Stomach (tissue), 9 donors: Measurements from ENCODE around the gene GPC5. TPM values are rescaled to one million over a fixed set of nuclear protein-coding genes. Genes with fewer than 3 reads are reported as not detected.

Source experiments
- DNase-seq, 2 donors: peaks; one replicate each; pipeline versions ENCODE4 v3.0.0 to v3.0.0-alpha.2; 2013 to 2019
- H3K27ac ChIP-seq, 5 donors: fragments of 200-600 bp in 4 of 5; sonication (generic) in 4 of 5; one replicate each; pipeline ENCODE4 v1.5.1; 2013 to 2019; ENCODE audit warnings: mild to moderate bottlenecking in 1 of 5, moderate library complexity in 1 of 5
- H3K27me3 ChIP-seq, 3 donors: fragments of 200-600 bp; sonication (generic); one replicate each; pipeline ENCODE4 v1.5.1; 2017 to 2019; ENCODE audit warnings: mixed run types in 1 of 3
- H3K36me3 ChIP-seq, 4 donors: fragments of 200-600 bp; sonication (generic); 1 replicate in 3 of 4; 2 replicates in 1 of 4; pipeline ENCODE4 v1.5.1; 2016 to 2019
- H3K4me1 ChIP-seq, 4 donors: fragments of 200-600 bp; sonication (generic); one replicate each; pipeline ENCODE4 v1.5.1; 2016 to 2019
- H3K4me3 ChIP-seq, 4 donors: fragments of 200-600 bp; sonication (generic) in 3 of 4; one replicate each; pipeline ENCODE4 v1.5.1; 2016 to 2019; ENCODE audit warnings: mild to moderate bottlenecking in 1 of 4
- H3K9me3 ChIP-seq, 4 donors: fragments of 200-600 bp; sonication (generic); one replicate each; pipeline ENCODE4 v1.5.1; 2016 to 2019
- CTCF ChIP-seq, 7 experiments: fragments of 450-650 bp in 4 of 7; fragments of 200-600 bp in 3 of 7; sonication (generic) in 3 of 7; IDR thresholded peaks; one replicate each; pipeline ENCODE4 v1.5.1; 2016 to 2019; ENCODE audit warnings: antibody characterized with exemption in 7 of 7, control low read depth in 2 of 7, mild to moderate bottlenecking in 1 of 7
- EP300 ChIP-seq: sonication (generic); formaldehyde crosslinking; IDR thresholded peaks from one replicate; pipeline ENCODE4 v1.6.1; 2017; ENCODE audit warnings: antibody characterized with exemption
- POLR2A ChIP-seq, 4 donors: fragments of 450-650 bp; IDR thresholded peaks; one replicate each; pipeline ENCODE4 v1.6.1; 2016; ENCODE audit warnings: antibody characterized with exemption in 4 of 4, control low read depth in 2 of 4, mild to moderate bottlenecking in 1 of 4, moderate library complexity in 1 of 4
- POLR2AphosphoS5 ChIP-seq, 3 donors: sonication (generic); formaldehyde crosslinking; IDR thresholded peaks; one replicate each; pipeline ENCODE4 v1.6.1; 2016; ENCODE audit warnings: antibody characterized with exemption in 3 of 3
- WGBS, 5 donors: extraction: QIAGEN DNeasy Blood & Tissue Kit in 3 of 5; methylation state at CpG; one replicate each; pipeline versions ENCODE4 v1.1.5 to v1.1.7; 2013 to 2018; 5-methylcytosine and 5-hydroxymethylcytosine counted together
- intact Hi-C: fragments of 100-400 bp; cut with DNase I; formaldehyde crosslinking; loops from one replicate; pipeline ENCODE4 v1.15.1; 2023; ENCODE audit warnings: low total_unique reads
- polyA plus RNA-seq, 3 donors: library from polyadenylated mRNA; stranded (reverse); fragments of 200-250 nt; gene quantifications; one replicate each; pipeline ENCODE4 v1.2.3, GENCODE V29; 2013
- total RNA-seq, 5 donors: library from RNA; depleted of rRNA; stranded (reverse); fragments of >200 nt; gene quantifications; one replicate each; pipeline versions ENCODE4 v1.1.0 to v1.2.3, GENCODE V29; 2014 to 2016
- donor health status: healthy with polysubstance abuse.
- donor health status: Bipolar disorder and iron deficiency.
- donor health status: healthy.

The GPC5 gene
- total and polyA plus RNA-seq, 8 donors: 0.87 to 2.8 TPM; not detected in 6

DNA sequence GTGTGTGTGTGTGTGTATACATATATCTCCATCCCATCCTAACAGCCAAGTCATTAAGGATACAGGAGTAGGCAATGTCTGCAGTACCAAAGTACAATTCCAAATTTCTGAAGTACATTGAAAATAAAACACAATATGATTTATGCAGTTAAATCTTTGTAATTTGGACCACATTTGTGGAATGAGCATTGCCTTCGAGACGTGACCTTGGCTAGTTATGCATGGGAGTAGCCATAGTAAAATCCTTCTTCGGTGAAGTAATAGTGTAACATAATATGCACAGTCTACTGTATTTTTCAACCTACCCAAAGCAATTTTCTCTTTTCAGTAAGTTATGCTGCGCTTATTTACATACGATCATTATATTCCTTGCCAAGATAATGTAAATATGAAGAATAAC, 1162.5 kb downstream of the GPC5 start:
- 71 to 86% (median 78%) methylated on average over 5 of the region's 5 CpGs for whole genome bisulfite sequencing, 5 donors
- Histone ChIP-seq H3K27me3 (no peaks in the 10 kb centered on the region), H3K4me1 (no peaks in the 10 kb centered on the region), H3K9me3 (no peaks in the 10 kb centered on the region), H3K27ac (no peak overlapping the region), H3K4me3 (no peak overlapping the region), H3K36me3 (no peaks in the 10 kb centered on the region)
- peak in 1 of 2 donors; percentile 59 for DNase-seq
- intact Hi-C loops: no loop called here
- no peak for TF ChIP-seq POLR2AphosphoS5 (IDR thresholded peaks at IDR 0.05)
- TF ChIP-seq CTCF (IDR thresholded peaks at IDR 0.05): no peak
- TF ChIP-seq EP300: no peak
- TF ChIP-seq POLR2A (IDR thresholded peaks at IDR 0.05): no peak

DNA sequence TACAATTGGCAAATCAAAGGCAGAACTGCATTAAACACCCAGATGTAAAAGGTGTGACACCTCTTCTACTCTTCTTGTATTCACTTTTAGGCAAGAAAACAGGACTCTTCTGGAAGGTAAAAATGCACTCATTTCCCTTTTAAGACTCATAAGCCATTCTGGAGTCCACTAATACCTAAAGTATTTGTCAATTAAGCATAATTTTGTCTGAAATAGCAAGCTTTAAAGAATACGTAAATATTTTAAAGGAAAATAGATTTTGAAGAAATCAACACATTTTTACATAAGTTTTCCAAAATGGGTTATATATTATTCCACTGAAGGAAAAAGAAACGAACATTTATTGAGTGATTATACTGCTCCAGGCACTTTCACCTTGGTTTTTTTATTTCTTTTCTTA, 1166.5 kb downstream of the GPC5 start:
- intact Hi-C loops: no loop called here
- 75 to 82% (median 77%) methylated on average over 2 of the region's 2 CpGs for WGBS, 5 donors

GRCh38 chr13:92566767-92567166, 1168.3 kb downstream of the GPC5 start:
- TF ChIP-seq CTCF (IDR thresholded peaks at IDR 0.05): no peak
- no peak for TF ChIP-seq EP300
- TF ChIP-seq POLR2AphosphoS5 (IDR thresholded peaks at IDR 0.05): no peak
- TF ChIP-seq POLR2A (IDR thresholded peaks at IDR 0.05): no peak
- no peaks in the 10 kb centered on the region for H3K27me3 ChIP-seq
- H3K9me3 ChIP-seq: no peaks in the 10 kb centered on the region
- no peaks in the 10 kb centered on the region for H3K4me1 ChIP-seq
- no peak overlapping the region for H3K4me3 ChIP-seq
- DNase-seq: no peak
- H3K36me3 ChIP-seq: no peaks in the 10 kb centered on the region
- H3K27ac ChIP-seq: no peak overlapping the region
- intact Hi-C loops: no loop called here

More for the DNA sequence above, 1166.5 kb downstream of the GPC5 start:
- H3K27me3 ChIP-seq: no peaks in the 10 kb centered on the region
- TF ChIP-seq CTCF (IDR thresholded peaks at IDR 0.05): no peak
- TF ChIP-seq POLR2A (IDR thresholded peaks at IDR 0.05): no peak
- no peak for TF ChIP-seq POLR2AphosphoS5 (IDR thresholded peaks at IDR 0.05)
- no peak for TF ChIP-seq EP300
- H3K27ac ChIP-seq: no peak overlapping the region
- no peaks in the 10 kb centered on the region for H3K9me3 ChIP-seq
- DNase-seq: no peak
- no peak overlapping the region for H3K4me3 ChIP-seq
- H3K4me1 ChIP-seq: no peaks in the 10 kb centered on the region
- H3K36me3 ChIP-seq: no peaks in the 10 kb centered on the region

DNA sequence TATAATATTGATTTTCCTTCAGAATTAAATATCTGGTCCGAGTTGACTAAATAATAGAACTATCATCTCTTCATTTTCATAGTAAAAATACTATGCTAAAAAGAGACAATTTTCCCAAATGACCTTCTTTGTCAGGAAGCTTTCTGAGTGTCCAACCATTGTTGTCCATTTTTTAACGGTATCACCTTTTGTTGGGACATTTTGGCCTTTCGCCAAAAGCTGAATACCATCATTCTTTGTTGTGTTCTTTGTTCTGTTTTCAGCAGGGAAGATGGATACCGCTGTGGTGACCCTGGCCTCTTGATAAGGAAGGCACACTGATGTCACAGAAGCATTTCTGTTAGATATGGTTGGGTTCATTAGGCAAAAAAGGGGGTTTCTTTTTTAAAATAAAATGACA, 1173.8 kb downstream of the GPC5 start:
- 46 to 66% (median 55%) methylated on average over 4 of the region's 4 CpGs for WGBS, 5 donors
- TF ChIP-seq POLR2A (IDR thresholded peaks at IDR 0.05) (no peak), POLR2AphosphoS5 (IDR thresholded peaks at IDR 0.05) (no peak), EP300 (no peak), CTCF (IDR thresholded peaks at IDR 0.05) (no peak)
- H3K36me3 ChIP-seq: no peaks in the 10 kb centered on the region
- H3K4me3 ChIP-seq: no peak overlapping the region
- intact Hi-C loops: no loop called here
- no peaks in the 10 kb centered on the region for H3K27me3 ChIP-seq
- H3K27ac ChIP-seq: no peak overlapping the region
- H3K4me1 ChIP-seq: no peaks in the 10 kb centered on the region
- DNase-seq: no peak
- H3K9me3 ChIP-seq: no peaks in the 10 kb centered on the region
